Muscle of leg (tissue), 11 donors: Measurements from ENCODE around the gene TMEM181. TPM values are rescaled to one million over a fixed set of nuclear protein-coding genes. Genes with fewer than 3 reads are reported as not detected.
A peak's percentile ranks its signal among the peaks of the same experiment; 100 is the strongest.

Source experiments
- DNase-seq: peaks from one replicate; pipeline ENCODE4 v3.0.0; 2013
- H3K27ac ChIP-seq: one replicate; pipeline ENCODE4 v1.5.1; 2013; ENCODE audit warnings: mild to moderate bottlenecking, low read length, control low read depth
- H3K27me3 ChIP-seq: one replicate; pipeline ENCODE4 v1.6.1; 2013; ENCODE audit warnings: low read length; ENCODE audit not compliant: control insufficient read depth, insufficient read depth
- H3K36me3 ChIP-seq: one replicate; pipeline ENCODE4 v1.6.1; 2013; ENCODE audit warnings: low read length; ENCODE audit not compliant: control insufficient read depth, insufficient read depth
- H3K4me1 ChIP-seq: one replicate; pipeline ENCODE4 v1.6.1; 2013; ENCODE audit warnings: low read length; ENCODE audit not compliant: control insufficient read depth, insufficient read depth
- H3K4me3 ChIP-seq: one replicate; pipeline ENCODE4 v1.5.1; 2013; ENCODE audit warnings: low read length, control low read depth
- H3K9me3 ChIP-seq: replicated peaks from 2 replicates; pipeline ENCODE4 v1.6.1; 2013; ENCODE audit warnings: low read depth, low read length; ENCODE audit not compliant: control insufficient read depth
- WGBS: methylation state at CpG from one replicate; pipeline ENCODE4 v1.1.5; 2013; ENCODE audit warnings: missing lambda C conversion rate; ENCODE audit not compliant: insufficient coverage; 5-methylcytosine and 5-hydroxymethylcytosine counted together
- polyA plus RNA-seq, 8 donors: library from polyadenylated mRNA; unstranded; fragments of 120-200 nt; gene quantifications; one replicate each; pipeline versions ENCODE4 v1.2.1 to v1.2.3, GENCODE V29; 2013; ENCODE audit warnings: inconsistent platforms in 1 of 8, low replicate concordance in 1 of 8; ENCODE audit not compliant: insufficient read length in 8 of 8, insufficient read depth in 1 of 8
- total RNA-seq: library from RNA; stranded (reverse); fragments of 120-200 nt; gene quantifications from one replicate; pipeline ENCODE4 v1.2.4, GENCODE V29; 2013

Gene TMEM181
- total and polyA plus RNA-seq, 9 donors: 13.3 to 22.2 (median 16.1) TPM

DNA sequence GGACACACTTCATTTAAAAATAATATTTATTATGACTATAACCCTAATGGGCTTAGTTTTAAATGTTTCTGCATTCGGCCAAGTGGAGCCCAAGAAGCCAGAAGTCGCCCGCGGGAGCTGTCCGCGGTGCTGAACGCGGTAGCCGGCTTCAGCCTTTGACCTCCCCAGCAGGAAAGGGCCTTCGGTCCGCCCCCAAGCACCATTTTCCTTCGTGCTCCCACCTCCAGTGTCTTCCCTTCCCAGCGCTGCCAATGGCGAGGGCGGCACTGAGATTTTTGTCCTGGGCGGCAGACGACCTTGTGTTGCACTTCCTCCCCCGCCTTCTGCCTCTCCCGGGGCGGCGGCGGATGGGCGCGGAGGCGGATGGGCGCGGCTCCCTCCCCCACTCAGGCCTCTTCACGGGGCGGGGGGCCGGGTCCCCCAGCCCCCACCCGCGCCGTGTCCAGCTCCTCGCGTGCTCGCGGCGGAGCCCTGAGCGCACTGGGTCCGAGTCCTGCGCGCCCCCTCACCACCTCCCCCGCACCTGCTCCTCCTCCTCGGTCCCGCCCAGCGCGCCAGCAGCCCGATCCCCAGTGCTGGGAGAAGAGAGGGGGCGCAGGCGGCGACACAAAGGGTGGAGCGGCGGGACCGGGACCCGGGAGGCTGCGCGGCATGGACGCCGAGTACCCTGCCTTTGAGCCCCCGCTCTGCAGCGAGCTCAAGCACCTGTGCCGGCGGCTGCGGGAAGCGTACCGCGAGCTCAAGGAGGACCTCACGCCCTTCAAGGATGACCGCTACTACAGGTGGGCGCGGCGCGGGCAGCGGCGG lies 23.6 kb upstream of the TMEM181 start:
- Histone ChIP-seq H3K36me3 (no peaks in the 10 kb centered on the region), H3K4me1 (peaks cover 5% of the 10 kb centered on the region), H3K9me3 (no peaks in the 10 kb centered on the region), H3K27ac (no peak overlapping the region), H3K27me3 (peaks cover 16% of the 10 kb centered on the region), H3K4me3 (peak overlapping the region; percentile 50)
- DNase-seq: peak; percentile 85
- WGBS: under 1% methylated on average over 51 of the region's 75 CpGs

DNA sequence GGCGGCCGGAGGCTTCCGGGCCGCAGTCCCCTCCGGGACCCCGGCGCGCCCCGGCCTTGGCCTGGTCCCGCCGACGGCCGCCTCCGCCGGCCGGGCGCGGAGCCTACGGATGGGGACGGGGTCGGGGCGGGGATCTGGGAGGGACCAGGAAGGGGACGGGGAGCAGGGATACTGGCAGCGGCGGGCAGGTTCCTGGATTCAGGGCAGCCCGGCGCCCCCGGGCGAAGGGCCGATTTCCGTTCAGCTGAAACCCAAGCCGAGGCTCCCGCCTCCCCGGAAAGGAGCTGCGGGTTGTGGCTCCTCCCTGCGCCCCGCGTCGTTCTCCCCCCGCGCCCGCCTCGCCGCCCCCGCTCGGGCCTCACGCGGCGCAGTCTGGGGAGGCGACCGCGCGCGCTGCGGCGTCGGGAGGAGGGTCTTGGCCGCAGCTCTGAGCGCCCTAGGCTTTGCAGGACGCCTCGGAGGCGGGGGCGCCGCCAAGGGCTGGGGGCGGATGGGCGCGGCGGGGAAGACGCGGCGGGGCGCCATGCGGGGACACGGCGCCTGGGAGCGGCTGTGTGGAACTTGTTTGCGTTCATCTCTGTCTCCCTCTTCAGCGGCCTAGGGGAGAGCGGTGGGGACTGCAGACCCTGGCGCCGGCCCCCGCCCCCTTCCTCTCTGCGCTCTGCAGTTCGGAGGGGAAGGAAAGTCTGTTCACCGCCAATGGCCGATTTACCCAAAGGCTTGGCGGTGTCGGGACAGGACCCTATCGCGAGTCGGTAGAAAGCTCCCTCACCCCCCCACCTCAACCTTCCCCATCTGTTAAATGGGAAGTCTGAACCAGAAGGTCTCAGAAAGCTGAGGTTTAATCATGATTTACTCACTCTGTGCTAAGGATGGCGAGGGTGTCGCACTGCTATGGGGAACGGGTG lies 22.7 kb upstream of the TMEM181 start:
- no peaks in the 10 kb centered on the region for H3K9me3 ChIP-seq
- no peak overlapping the region for H3K27ac ChIP-seq
- peaks cover 16% of the 10 kb centered on the region for H3K27me3 ChIP-seq
- H3K36me3 ChIP-seq: no peaks in the 10 kb centered on the region
- peak; percentile 51 for DNase-seq
- WGBS: under 1% methylated on average over 75 of the region's 94 CpGs
- peaks cover 5% of the 10 kb centered on the region for H3K4me1 ChIP-seq
- H3K4me3 ChIP-seq: peak overlapping the region; percentile 50

DNA sequence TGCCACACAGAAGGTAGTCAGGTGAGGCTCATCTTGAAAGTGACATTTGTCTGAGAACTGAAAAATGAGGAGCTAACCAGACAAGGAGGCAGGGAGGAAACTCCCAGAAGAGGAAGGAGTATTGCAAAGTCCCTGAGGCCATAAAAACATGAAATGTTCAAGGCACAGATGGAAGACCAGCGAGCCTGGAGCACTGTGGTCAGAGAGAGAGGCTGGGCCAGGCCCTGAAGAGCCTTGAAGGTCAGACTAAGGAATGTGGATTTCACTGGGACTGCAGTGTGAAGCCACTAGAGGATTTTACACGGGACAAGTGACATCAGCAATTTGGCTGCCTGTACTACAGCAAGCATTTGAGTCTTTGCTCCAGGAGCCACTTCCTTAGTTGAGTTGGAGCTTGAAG lies 21.1 kb upstream of the TMEM181 start:
- no peak for DNase-seq
- peaks cover 16% of the 10 kb centered on the region for H3K27me3 ChIP-seq
- no peaks in the 10 kb centered on the region for H3K9me3 ChIP-seq
- 49% methylated on average over 2 of the region's 2 CpGs for WGBS
- H3K27ac ChIP-seq: no peak overlapping the region
- peaks cover 5% of the 10 kb centered on the region for H3K4me1 ChIP-seq
- no peak overlapping the region for H3K4me3 ChIP-seq
- H3K36me3 ChIP-seq: no peaks in the 10 kb centered on the region

DNA sequence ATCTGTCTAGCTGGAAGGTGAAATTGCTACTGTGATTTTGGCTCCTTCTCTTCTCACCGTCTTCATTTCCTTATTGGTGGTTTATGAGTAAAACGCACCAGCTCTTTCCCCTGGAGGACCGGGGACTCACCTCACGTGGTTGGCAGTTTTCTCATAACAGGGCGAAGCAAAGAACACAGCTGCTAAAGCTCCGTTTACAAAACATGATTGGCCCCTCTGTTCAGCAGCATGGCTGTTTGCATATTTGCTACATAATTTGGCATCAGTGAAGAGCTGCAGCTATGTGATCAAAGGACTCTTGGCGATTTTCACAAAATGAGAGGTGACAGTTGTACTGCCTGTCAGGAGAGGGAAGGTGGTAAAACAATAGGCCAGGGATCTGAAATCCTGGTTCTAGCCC lies 20.5 kb upstream of the TMEM181 start:
- DNase-seq: no peak
- Histone ChIP-seq H3K27ac (no peak overlapping the region), H3K36me3 (no peaks in the 10 kb centered on the region), H3K27me3 (peaks cover 16% of the 10 kb centered on the region), H3K4me3 (no peak overlapping the region), H3K9me3 (no peaks in the 10 kb centered on the region), H3K4me1 (peaks cover 5% of the 10 kb centered on the region)
- WGBS: 60% methylated on average over 4 of the region's 7 CpGs

DNA sequence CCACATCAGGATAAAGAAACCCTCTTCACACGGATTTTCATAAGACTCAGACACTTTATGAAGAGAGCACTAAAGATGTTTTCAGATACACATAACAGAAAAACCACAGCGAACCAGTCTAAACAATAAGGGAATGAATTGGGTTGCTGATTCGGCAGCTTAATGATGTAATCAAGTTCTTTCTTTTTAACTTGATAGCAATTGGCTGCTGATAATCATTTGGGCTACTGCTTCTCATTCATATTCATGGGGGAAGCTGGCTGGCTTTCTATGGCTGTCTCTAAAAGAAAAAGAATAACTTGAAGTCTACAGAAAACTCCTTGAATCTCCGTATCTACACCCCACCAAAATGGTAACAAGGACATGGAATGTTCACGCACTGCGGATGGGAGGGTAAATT lies 20.0 kb upstream of the TMEM181 start:
- H3K4me3 ChIP-seq: no peak overlapping the region
- no peaks in the 10 kb centered on the region for H3K9me3 ChIP-seq
- peaks cover 5% of the 10 kb centered on the region for H3K4me1 ChIP-seq
- WGBS: no CpG with 5 or more reads among the region's 6 CpGs
- DNase-seq: no peak
- no peaks in the 10 kb centered on the region for H3K36me3 ChIP-seq
- H3K27ac ChIP-seq: no peak overlapping the region
- peaks cover 16% of the 10 kb centered on the region for H3K27me3 ChIP-seq

DNA sequence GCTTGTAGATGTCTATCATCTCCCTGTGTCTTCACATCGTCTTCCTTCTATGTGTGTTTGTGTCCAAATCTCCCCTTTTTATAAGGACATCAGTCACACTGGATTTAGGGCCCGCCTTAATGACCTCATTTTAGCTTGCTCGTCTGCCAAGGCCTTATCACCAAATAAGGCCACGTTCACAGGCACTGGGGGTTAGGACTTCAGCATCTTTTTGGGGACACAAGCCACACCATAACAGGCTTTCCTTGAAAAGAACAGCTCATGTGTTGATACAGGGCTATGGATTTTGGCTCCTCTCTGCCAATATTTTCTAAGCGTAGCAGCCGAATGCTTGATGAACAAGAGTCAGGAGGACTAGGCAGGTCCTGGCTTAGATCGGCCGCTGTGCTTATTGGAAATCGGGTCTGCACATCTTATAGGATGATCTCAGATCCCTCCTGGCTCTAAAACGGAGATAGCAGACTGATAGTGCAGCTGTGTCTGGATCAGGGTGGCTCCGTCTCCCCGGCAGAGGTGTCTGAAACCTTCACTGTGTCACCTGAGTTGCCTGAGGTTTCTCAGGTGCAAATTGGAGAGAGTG lies 16.2 kb upstream of the TMEM181 start:
- 80% methylated on average over 11 of the region's 12 CpGs for WGBS
- H3K4me1 ChIP-seq: peaks cover 2% of the 10 kb centered on the region
- peaks cover 3% of the 10 kb centered on the region for H3K27me3 ChIP-seq
- no peaks in the 10 kb centered on the region for H3K36me3 ChIP-seq
- H3K4me3 ChIP-seq: no peak overlapping the region
- no peak overlapping the region for H3K27ac ChIP-seq
- DNase-seq: no peak
- H3K9me3 ChIP-seq: no peaks in the 10 kb centered on the region

DNA sequence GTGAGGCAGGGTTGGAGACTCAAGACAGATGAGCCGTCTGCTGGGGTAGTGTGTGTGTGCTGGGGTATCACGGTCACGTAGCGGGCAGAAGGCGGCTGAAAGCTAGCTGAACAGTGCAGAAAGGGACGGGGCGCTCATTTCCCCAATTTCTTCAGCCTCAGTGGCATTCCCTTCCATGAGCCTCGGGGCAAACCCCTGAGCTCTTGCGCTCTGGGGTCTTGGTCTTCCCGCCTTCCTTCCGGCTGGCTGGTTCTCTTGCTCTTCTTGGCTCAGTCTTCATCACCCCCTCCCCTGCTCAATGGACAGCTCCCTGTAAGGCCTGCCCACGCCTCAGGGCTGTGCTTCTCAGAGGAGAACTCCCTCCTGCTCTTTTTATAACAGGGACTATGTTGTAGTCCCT lies 15.5 kb upstream of the TMEM181 start:
- H3K4me1 ChIP-seq: no peaks in the 10 kb centered on the region
- no peaks in the 10 kb centered on the region for H3K9me3 ChIP-seq
- H3K4me3 ChIP-seq: no peak overlapping the region
- H3K27me3 ChIP-seq: no peaks in the 10 kb centered on the region
- H3K36me3 ChIP-seq: no peaks in the 10 kb centered on the region
- WGBS: 44% methylated on average over 7 of the region's 12 CpGs
- H3K27ac ChIP-seq: no peak overlapping the region
- no peak for DNase-seq

DNA sequence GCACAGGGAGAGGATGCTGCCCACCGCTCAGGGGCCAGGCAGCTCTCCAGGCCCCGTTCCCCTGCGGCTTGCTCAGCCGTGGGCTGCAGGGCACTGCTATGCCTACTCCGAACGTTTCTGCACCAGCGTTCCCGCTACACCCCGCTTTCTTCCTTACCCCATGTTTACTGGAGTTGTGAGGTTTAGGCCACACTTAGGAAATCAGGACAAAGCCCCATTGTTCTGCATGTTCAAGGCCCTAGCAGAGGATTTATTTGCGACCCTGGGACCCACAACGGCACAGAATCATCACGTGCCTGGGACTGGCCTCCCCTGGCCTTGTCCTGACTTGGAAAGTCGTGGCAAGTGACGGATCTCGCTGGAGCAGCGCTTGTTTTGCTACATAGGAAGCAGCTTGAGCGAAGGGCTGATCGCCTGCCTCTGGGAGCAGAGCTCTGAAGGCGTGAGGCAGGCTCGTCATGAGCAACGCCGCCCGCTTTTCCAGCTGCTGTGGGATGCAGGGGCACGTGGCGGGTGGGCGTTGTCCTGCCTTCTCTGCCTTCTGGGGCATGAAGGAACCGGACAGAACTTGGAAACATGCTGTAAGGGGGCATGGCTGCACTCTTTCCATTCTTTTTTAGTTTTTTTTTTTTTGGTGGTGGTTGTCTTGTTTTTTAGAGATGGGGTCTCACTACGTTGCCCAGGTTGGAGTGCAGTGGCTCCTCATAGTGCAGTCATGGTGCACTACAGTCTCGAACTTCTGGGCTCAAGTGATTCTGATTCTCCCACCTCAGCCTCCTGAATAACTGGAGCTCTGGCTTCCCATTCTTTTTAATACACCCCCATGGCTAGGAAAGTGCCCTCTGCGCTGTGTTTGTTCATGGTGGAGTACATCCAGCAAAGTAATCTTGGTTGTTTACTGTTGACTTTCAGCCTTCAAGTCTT lies 14.6 kb upstream of the TMEM181 start:
- DNase-seq: no peak
- Histone ChIP-seq H3K4me1 (no peaks in the 10 kb centered on the region), H3K36me3 (no peaks in the 10 kb centered on the region), H3K9me3 (no peaks in the 10 kb centered on the region), H3K4me3 (no peak overlapping the region), H3K27me3 (no peaks in the 10 kb centered on the region), H3K27ac (no peak overlapping the region)
- WGBS: 73% methylated on average over 20 of the region's 30 CpGs

DNA sequence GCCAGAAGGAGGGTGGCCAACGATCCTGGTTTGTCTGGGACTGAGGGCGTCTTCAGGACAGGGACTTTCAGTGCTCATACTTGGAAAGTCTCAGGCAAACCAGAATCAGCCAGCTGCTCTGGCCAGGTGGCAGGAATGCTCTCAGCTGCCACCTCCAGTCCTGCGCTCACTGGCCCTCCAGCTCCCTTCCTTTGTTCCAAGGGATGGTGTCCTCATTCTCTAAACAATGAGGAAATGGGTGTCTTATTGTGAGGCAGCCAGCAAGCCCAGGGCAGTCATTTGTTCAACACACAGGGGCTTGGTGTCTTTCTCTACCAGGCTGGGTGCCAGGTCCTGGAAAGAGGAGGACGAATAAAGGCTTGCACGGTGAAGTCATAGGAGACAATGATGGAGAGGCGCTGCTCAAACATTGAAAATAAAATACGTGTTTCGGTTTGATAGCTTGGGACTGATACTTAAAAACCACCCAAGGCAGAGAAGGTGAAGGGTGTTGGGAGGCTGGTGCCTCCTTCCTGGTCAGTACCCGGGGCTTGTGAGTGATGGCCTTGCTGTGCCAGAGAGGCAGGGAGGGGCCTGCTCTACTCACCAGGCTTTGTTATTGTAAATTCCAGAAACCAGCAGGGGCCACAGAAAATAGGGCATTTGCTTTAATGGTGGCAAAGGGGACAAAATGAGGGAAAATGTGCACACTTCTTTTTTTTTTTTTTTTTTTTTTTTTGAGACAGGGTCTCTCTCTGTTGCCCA lies 11.3 kb upstream of the TMEM181 start:
- no peak for DNase-seq
- Histone ChIP-seq H3K9me3 (no peaks in the 10 kb centered on the region), H3K4me3 (no peak overlapping the region), H3K27me3 (no peaks in the 10 kb centered on the region), H3K27ac (no peak overlapping the region), H3K4me1 (no peaks in the 10 kb centered on the region), H3K36me3 (no peaks in the 10 kb centered on the region)
- 87% methylated on average over 8 of the region's 9 CpGs for WGBS
